Keratinocyte (primary cell): ENCODE data around the gene RANBP3. TPM values are rescaled to one million over a fixed set of nuclear protein-coding genes. Genes with fewer than 3 reads are reported as not detected.
"Not testable (repeated sequence)": the region's sequence is repeated elsewhere in the genome, so short reads cannot be mapped to it uniquely, and the experiment has no call there.

Source experiments
- DNase-seq: peaks from one replicate; pipeline ENCODE4 v3.0.0-alpha.2; 2011; ENCODE audit warnings: low read depth, missing footprints, low spot score
- FAIRE-seq: peaks from 2 replicates; lab custom pipeline; 2011; peaks lifted over from hg19 to GRCh38; lab: Jason Lieb, UNC
- H2AFZ ChIP-seq: 2 replicates; pipeline ENCODE4 v1.6.0; 2012; ENCODE audit warnings: low read length, control low read depth, inconsistent platforms; ENCODE audit not compliant: control insufficient read depth
- H3K27ac ChIP-seq: 2 replicates; pipeline ENCODE4 v1.5.1; 2011; ENCODE audit warnings: low read length; ENCODE audit not compliant: control insufficient read depth, insufficient read depth
- H3K27me3 ChIP-seq: 3 replicates; pipeline ENCODE4 v1.6.0; 2011; ENCODE audit warnings: low read length; ENCODE audit not compliant: control insufficient read depth, insufficient read depth; ENCODE audit errors: extremely low read depth
- H3K36me3 ChIP-seq, 2 experiments: 2 replicates in 1 of 2; 3 replicates in 1 of 2; pipeline ENCODE4 v1.5.1; 2011; ENCODE audit warnings: low read length in 2 of 2, mild to moderate bottlenecking in 1 of 2; ENCODE audit not compliant: control insufficient read depth in 2 of 2, insufficient read depth in 2 of 2; ENCODE audit errors: extremely low read depth in 1 of 2
- H3K4me1 ChIP-seq: 3 replicates; pipeline ENCODE4 v1.5.1; 2011; ENCODE audit warnings: low read length; ENCODE audit not compliant: control insufficient read depth, insufficient read depth; ENCODE audit errors: extremely low read depth
- H3K4me2 ChIP-seq: 3 replicates; pipeline ENCODE4 v1.6.0; 2011; ENCODE audit warnings: low read depth, low read length; ENCODE audit not compliant: control insufficient read depth, insufficient read depth; ENCODE audit errors: extremely low read depth
- H3K4me3 ChIP-seq, 3 experiments: fragments of 200-600 bp in 1 of 3; sonication (generic) in 1 of 3; 2 replicates in 2 of 3; 3 replicates in 1 of 3; pipeline ENCODE4 v1.5.1; 2011 to 2016; ENCODE audit warnings: low read length in 3 of 3, mild to moderate bottlenecking in 3 of 3, control low read depth in 2 of 3, inconsistent platforms in 1 of 3, low read depth in 1 of 3, mixed read lengths in 1 of 3, mixed run types in 1 of 3, moderate library complexity in 1 of 3; ENCODE audit not compliant: control insufficient read depth in 2 of 3, insufficient read depth in 2 of 3; ENCODE audit errors: extremely low read depth in 1 of 3
- H3K79me2 ChIP-seq: 2 replicates; pipeline ENCODE4 v1.6.0; 2012; ENCODE audit warnings: low read length; ENCODE audit not compliant: control insufficient read depth, insufficient read depth
- H3K9ac ChIP-seq: 3 replicates; pipeline ENCODE4 v1.6.0; 2011; ENCODE audit warnings: low read length; ENCODE audit not compliant: control insufficient read depth, insufficient read depth; ENCODE audit errors: extremely low read depth
- H3K9me1 ChIP-seq: 3 replicates; pipeline ENCODE4 v1.6.0; 2011; ENCODE audit warnings: low read length; ENCODE audit not compliant: control insufficient read depth, insufficient read depth; ENCODE audit errors: extremely low read depth
- H3K9me3 ChIP-seq: 2 replicates; pipeline ENCODE4 v1.5.1; 2012; ENCODE audit warnings: low read depth, low read length; ENCODE audit not compliant: control insufficient read depth
- H4K20me1 ChIP-seq: 3 replicates; pipeline ENCODE4 v1.6.0; 2011; ENCODE audit warnings: low read length; ENCODE audit not compliant: control insufficient read depth, insufficient read depth; ENCODE audit errors: extremely low read depth
- EZH2 ChIP-seq: IDR thresholded peaks from one replicate; pipeline ENCODE4 v1.6.1; 2012; ENCODE audit warnings: inconsistent platforms, mild to moderate bottlenecking, low read length, moderate library complexity
- dilution Hi-C: fragments of 300-500 bp; cut with MboI; formaldehyde crosslinking; loops from one replicate; pipeline ENCODE4 v1.7.0; 2020; ENCODE audit warnings: low sequenced_read_pairs; ENCODE audit not compliant: extremely low pct_ligation_motif_present
- polyA plus RNA-seq, 5 experiments: library from polyadenylated mRNA; depleted of rRNA in 3 of 5; stranded (reverse) in 3 of 5; stranded (forward) in 1 of 5; unstranded in 1 of 5; fragments of >200 nt; gene quantifications; 1 replicate in 1 of 5; 2 replicates in 3 of 5; 3 replicates in 1 of 5; pipeline versions ENCODE4 v1.2.1 to v1.2.3, GENCODE V29; 2011 to 2012; ENCODE audit warnings: missing spikeins in 2 of 5, low read depth in 1 of 5, low replicate concordance in 1 of 5
- TF ChIP-seq, protein P1 (sequence below), 3 experiments: IDR thresholded peaks in 1 of 3; conservative IDR thresholded peaks in 1 of 3; optimal IDR thresholded peaks in 1 of 3; 2 replicates in 2 of 3; 3 replicates in 1 of 3; pipeline versions ENCODE3 to v1.5.1; 2011; ENCODE audit warnings: low read length in 3 of 3, mild to moderate bottlenecking in 3 of 3, moderate library complexity in 2 of 3, control low read depth in 1 of 3, inconsistent platforms in 1 of 3; ENCODE audit not compliant: insufficient read depth in 2 of 3; ENCODE audit errors: extremely low read depth in 1 of 3

Gene RANBP3
- polyA plus RNA-seq, 1 donor (not counting 4 experiments of a cell fraction or from before 2014, with no cell fraction given) = 36.4 TPM

DNA sequence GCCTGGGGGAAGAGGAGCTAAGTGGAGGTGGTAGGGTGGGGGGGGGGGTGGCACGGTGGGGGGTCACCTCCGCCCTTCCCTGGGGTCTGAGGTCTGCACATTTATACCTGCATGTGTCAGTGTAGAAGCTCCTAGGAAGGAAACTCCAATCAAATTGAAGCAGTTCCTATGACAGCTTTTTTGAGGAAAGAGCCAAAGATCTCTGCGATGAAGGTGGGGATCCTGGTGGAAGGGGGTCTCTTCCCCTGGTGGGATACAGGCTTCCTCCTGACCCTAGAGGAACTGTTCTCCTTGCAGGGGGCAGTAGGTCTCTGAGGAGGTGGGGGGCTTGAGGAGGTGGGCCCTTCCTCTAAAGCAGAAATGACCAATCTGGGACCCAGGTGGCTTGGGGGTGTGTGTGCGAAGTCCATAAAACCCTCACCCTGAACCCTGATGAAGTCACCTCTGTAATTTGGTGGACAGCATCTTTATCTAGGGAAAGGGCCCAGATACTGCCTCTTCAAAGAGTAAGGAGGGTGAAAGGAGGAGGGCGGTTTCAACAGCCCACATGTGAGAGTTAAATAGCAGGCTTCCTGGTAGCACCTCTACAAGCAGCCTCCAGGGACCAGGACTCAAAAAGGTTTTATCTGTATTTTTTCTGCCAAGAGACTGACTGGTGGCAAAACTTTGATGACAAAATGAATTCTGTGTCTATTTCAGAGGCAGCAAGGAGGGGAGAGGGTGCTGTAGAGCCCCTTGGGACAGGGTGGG is 12.9 kb downstream of the RANBP3 start:
- H3K36me3 ChIP-seq = peaks cover 2 to 8% of the 10 kb centered on the region in 2 experiments
- H3K9me3 ChIP-seq = no peaks in the 10 kb centered on the region
- H3K4me1 ChIP-seq = peaks cover 29% of the 10 kb centered on the region
- dilution Hi-C loops = no loop called here
- no peak overlapping the region for H2AFZ ChIP-seq
- no peak overlapping the region for H3K27ac ChIP-seq
- FAIRE-seq (no peak), DNase-seq (no peak)
- peaks cover 87% of the 10 kb centered on the region for H3K79me2 ChIP-seq
- peaks cover 7% of the 10 kb centered on the region for H3K9me1 ChIP-seq
- H3K27me3 ChIP-seq = no peaks in the 10 kb centered on the region
- peaks cover 49% of the 10 kb centered on the region for H4K20me1 ChIP-seq
- no peak for TF ChIP-seq EZH2
- TF ChIP-seq, protein P1, sequence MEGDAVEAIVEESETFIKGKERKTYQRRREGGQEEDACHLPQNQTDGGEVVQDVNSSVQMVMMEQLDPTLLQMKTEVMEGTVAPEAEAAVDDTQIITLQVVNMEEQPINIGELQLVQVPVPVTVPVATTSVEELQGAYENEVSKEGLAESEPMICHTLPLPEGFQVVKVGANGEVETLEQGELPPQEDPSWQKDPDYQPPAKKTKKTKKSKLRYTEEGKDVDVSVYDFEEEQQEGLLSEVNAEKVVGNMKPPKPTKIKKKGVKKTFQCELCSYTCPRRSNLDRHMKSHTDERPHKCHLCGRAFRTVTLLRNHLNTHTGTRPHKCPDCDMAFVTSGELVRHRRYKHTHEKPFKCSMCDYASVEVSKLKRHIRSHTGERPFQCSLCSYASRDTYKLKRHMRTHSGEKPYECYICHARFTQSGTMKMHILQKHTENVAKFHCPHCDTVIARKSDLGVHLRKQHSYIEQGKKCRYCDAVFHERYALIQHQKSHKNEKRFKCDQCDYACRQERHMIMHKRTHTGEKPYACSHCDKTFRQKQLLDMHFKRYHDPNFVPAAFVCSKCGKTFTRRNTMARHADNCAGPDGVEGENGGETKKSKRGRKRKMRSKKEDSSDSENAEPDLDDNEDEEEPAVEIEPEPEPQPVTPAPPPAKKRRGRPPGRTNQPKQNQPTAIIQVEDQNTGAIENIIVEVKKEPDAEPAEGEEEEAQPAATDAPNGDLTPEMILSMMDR (optimal IDR thresholded peaks at IDR 0.05 in 1 of 3, IDR thresholded peaks at IDR 0.05 in 1 of 3, conservative IDR thresholded peaks at IDR 0.05 in 1 of 3; ENCODE audit: extremely low read depth in 1 of 3, insufficient read depth in 2 of 3, low read length in 3 of 3) = no peak
- H3K4me3 ChIP-seq = no peak overlapping the region
- H3K9ac ChIP-seq = no peak overlapping the region
- no peak overlapping the region for H3K4me2 ChIP-seq

DNA sequence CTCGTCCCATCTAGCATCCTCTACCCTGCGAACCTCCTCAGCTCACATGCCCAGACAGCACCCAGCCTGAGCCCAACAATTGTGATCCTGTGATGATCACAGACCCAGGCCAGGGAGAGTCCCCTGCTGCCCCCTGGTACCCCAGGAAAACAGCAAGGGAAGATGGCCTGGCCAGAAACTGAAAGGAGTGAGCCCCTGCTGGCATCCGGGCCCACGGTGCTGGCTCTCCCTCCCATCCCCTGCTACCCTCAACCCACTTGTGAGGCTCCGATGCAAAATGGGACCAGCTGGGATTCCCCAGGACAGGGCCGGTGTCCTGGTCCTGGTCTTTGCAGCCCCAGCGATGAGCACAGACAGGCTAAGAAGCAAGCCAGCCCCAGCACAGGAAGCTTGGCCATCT is 14.1 kb downstream of the RANBP3 start:
- Histone ChIP-seq H3K4me3 (no peak overlapping the region), H3K4me1 (peaks cover 18% of the 10 kb centered on the region), H4K20me1 (peaks cover 38% of the 10 kb centered on the region), H3K9me3 (no peaks in the 10 kb centered on the region), H3K4me2 (no peak overlapping the region), H3K36me3 (peaks cover 3 to 4% of the 10 kb centered on the region in 2 experiments), H3K9me1 (peaks cover 4% of the 10 kb centered on the region), H2AFZ (no peak overlapping the region), H3K79me2 (peaks cover 88% of the 10 kb centered on the region), H3K9ac (no peak overlapping the region), H3K27ac (no peak overlapping the region), H3K27me3 (no peaks in the 10 kb centered on the region)
- FAIRE-seq = no peak
- no peak for DNase-seq
- no peak for TF ChIP-seq EZH2
- TF ChIP-seq, protein P1 (optimal IDR thresholded peaks at IDR 0.05 in 1 of 3, IDR thresholded peaks at IDR 0.05 in 1 of 3, conservative IDR thresholded peaks at IDR 0.05 in 1 of 3; ENCODE audit: extremely low read depth in 1 of 3, insufficient read depth in 2 of 3, low read length in 3 of 3) = no peak
- dilution Hi-C loops = no loop called here

DNA sequence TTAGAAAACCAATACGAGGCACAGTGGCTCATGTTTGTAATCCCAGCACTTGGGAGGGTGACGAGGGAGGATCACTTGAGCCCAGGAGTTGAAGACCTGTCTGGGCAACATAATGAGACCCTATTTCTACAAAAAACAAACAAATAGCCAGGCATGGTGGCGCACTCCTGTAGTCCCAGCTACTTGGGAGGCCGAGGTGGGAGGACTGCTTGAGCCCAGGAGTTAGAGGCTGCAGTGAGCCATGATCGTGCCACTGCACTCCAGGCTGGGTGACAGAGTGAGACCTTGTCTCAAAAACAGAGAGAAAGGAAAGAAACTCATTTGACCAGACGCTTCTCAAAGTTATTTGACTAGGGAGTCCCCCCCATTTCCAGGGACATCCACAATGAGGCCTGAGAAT is 14.7 kb downstream of the RANBP3 start:
- DNase-seq, H3K9ac ChIP-seq, H3K27me3 ChIP-seq, H3K27ac ChIP-seq, H2AFZ ChIP-seq, FAIRE-seq, dilution Hi-C loops, H3K4me2 ChIP-seq, H3K36me3 ChIP-seq, H3K9me3 ChIP-seq, H3K4me3 ChIP-seq, H3K9me1 ChIP-seq: not testable (repeated sequence)
- H4K20me1 ChIP-seq = peaks cover 32% of the 10 kb centered on the region
- H3K4me1 ChIP-seq = peaks cover 12% of the 10 kb centered on the region
- peaks cover 89% of the 10 kb centered on the region for H3K79me2 ChIP-seq
